ENCODE measurements around the gene SAMD11.
A peak's percentile ranks its signal among the peaks of the same experiment; 100 is the strongest.
"Not testable (repeated sequence)": the region's sequence is repeated elsewhere in the genome, so short reads cannot be mapped to it uniquely, and the experiment has no call there.

SAMD11 gene

DNA sequence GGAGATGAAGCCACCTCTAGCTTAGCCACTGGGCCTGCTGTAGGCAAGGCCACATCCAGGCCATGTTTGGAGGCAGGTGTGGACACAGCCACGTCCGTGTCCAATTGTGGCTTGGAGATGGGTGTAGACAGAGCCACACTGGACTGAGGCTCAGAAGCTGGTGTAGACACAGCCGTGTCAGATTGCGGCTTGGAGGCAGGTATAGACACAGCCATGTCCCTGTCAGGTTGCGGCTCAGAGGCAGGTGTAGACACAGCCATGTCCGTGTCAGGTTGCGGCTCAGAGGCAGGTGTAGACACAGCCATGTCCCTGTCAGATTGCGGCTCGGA, 56.0 kb downstream of the SAMD11 start:
- no peak for ATAC-seq

DNA sequence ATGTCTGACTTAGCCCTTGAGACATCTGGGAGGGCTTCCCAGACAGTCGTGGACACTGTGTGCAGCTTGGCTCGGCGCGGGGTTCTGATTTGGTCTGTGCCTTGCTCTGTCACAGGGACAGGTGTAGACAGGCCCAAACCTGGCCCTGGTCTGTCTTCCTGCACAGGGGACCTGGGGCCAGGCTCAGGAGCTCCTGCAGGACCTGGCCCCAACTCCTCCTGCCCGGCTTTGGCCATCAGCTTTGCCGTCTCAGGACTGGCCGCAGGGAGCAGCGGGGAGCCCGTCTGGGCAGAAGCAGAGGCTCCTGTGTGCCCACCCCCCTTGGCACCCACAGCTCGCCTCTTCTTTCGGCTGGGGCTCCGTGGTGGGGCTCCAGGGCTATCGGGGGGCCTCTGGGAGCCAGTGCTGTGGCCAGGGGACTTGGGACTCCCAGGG, 56.4 kb downstream of the SAMD11 start:
- ATAC-seq: no peak

DNA sequence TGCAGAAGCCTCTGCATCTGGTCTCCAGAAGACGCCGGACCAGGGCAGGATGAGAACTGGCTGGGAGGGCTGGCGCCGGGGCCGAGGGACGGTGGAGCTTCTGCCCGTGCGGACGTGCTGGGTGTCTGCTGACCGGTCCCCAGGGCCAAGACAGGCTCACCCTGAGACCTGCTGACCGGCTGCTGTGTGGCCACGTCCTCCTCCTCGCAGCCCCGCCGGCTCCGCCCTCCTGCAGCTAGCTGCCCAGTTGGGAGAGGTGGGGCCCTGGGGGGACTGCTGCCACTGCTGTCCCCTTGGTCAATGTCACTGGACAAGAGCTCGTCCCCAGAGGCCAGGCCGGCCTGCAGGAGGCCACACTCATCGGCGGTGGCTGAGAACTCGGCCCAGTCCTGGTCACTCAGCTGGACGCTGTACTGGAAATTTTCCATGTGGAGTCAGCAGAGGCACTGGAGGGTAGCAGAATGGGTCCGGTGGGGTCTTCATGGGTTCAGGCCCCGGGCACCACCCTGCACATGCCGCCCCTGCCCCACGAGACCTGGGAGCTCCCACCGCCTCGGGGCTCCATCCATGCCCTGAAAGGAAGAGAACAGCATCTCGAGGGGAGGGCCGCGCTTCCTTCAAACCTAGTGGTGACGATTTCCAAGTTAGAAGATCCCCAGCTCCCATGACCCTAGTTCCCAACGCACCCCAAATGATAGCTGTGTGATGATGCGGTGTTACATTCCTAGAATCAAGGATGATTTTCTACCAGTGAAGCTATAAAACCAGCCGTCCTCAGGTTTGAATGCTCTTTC, 57.1 kb downstream of the SAMD11 start:
- ATAC-seq: no peak

DNA sequence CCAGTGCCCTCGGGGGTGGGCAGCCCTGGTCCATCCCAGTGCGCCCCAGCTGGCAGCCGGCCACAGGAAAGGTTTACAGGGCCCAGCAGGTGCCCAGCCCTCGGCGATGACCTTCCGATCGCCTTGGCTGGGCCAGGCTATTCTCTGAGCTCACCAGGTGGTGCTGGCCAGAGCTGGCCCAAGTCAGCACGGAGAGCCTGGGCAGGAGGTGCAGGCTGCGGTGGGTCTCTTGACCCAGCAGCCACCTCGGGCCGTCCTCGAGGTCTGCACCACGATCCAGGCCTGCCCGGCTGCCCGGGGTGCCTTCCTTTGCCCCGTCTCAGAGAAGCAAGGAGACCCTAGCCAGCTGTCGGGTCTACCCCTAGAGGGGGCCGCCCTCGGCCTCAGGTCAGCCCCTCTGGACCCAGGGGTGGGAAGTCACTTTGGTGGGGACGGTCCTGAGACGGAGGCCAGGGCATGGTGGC, 57.8 kb downstream of the SAMD11 start:
- ATAC-seq: no peak

DNA sequence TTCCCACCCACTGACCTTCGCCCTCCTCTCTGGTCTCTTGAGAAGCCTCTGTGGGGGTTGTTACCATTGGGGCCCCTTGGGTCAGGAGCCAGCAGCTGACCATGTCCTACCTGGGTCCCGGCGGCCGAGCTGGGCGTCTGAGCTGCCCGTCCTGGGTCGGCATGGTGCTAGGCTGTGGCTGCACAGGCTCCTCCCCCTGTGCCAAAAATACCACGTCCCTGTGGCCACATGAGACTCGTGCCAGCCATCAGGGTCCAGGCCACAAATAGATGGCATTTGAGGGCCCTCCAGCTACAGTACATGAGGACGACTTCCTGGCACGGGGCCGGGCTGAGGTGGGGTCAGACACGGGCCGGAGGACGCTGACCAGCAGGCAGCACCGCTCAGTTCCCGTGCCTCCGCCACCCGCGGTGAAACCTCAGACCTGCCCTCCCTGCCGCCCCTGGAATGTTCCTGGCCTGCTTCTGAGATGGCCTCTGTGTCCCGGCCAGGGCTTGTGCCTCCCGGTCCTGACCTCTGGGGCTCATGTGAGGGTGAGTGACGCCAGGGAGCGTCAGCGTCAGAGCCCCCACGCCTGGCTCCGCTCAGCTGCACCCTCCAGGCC, 58.3 kb downstream of the SAMD11 start, which contains the start of gene PERM1:
Gene PERM1 (minus strand): TSS at position 139 of the 604 bp plus-strand sequence. CDS start 1,064 bp downstream, outside the sequence.
- no peak for ATAC-seq

DNA sequence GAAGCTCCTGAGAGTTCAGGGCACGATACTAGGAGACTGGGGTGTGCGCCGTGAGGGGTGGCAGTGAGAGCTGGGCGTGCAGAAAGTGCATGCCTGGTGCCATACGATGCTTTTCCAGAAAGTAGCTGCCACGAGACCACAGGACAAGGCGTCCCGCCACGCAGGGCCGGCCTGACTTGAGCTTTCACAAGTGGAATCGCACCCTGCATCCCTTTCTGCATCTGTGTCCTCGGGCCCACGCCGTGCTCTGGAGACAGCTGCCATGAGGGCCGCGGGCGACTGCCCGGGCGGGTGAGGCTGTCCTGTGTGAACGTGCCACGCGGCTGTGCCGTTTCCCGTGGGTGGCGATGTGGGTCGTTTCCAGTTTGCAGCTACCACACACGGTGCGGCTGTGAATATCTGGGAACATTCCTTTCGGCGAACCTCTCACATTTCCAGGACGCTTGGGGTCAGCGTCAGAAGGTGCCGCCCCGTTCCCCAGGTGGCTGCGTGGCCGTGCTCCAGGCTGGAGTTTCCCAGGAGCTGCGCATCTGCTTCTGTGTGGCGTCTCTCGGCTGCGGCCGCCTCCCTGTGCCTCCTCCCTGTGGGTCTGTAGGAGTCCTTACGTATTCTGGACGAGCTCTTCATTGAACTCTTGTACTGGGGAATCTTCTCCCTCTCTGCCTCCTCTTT, 59.2 kb downstream of the SAMD11 start:
- ATAC-seq: no peak

DNA sequence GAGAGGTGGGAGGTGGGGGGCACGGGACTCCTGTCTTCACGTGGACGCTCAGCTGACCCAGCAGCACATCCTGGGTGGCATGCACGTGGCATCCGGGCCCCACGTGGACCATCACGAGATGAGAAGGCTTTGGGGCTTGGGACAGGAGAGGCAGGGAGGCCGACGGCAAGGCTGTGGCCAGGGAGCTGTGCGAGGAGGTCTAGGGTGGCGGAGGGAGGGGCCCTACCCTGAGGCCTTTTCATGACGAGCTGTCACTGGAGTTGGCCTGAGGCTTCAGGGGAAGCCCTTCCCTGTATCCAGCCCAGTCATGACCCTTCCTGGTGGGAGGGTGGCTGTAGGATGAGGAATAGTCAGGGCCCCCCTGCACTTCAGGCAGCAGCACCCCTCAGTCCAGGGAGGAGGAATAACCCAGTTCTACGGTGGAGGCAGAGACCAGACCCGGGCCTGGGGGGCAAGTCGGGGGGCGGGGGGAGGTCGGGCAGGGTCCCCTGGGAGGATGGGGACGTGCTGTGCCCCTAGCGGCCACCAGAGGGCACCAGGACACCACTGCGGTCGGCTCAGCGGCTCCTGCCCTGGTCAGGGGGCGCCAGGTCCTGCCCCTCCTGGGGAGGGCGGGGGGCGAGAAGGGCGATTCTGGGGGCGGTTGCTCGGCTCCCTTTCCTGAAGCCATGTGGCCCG, 60.2 kb downstream of the SAMD11 start:
- ATAC-seq: peak; percentile 65 to 71

DNA sequence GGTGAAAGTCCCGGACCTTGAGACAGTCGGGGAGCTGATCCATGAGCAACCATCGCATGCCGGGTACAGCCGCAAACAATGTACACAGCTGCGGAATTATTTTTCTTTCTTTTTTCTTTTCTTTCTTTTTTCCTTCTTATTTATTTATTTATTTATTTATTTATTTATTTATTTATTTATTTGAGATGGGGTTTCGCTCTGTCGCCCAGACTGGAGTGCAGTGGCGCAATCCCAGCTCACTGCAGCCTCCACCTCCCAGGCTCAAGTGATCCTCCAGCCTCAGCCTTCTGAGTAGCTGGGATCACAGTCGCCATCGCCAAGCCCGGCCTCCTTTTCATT, 60.7 kb downstream of the SAMD11 start:
- ATAC-seq: no peak

DNA sequence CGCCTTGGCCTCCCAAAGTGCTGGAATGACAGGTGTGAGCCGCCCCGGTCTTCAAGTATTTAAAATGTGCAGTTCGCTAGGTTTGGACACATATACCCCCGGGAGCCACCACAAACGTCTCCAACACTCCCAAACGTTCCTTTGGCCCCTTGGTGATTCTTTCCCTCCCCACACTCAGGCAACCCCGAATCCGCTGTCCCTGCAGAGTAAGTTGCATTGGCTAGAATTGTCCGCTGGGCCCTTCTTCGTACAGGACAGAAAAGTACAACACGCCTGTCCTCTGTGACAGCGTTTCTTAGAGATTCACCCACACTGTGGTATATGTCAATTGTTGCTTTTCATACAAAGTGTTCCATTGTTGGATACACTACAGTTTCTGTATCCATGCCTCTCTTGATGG, 61.4 kb downstream of the SAMD11 start:
- no peak for ATAC-seq

DNA sequence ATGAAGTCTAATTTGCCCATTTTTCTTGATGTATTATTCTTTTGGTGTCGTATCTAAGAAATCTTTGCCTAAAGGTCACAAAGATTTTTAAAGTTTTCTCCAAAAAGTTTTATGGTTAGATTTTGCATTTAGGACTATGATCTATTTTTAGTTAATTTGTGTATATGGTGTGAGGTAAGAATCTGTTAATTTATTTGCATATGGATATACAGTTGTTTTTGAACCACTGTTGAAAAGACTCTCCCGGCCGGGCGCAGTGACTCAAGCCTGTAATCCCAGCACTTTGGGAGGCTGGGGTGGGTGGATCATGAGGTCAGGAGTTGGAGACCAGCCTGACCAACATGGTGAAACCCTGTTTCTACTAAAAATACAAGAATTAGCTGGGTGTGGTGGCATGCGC, 64.3 kb downstream of the SAMD11 start:
- not testable (repeated sequence) for ATAC-seq

DNA sequence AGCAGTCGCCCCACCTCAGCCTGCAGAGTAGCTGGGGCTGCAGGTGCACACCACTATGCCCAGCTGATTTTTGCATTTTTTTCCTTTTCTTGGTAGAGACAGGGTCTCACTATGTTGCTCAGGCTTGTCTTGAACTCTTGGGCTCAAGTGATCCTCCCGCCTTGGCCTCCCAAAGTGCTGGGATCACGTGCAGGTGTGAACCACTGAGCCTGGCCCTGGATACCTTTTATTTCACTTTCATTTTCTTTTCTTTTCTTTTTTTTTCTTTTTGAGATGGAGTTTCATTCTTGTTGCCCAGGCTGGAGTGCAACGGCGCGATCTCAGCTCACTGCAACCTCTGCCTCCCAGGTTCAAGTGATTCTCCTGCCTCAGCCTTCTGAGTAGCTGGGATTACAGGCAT, 67.6 kb downstream of the SAMD11 start:
- ATAC-seq: not testable (repeated sequence)

DNA sequence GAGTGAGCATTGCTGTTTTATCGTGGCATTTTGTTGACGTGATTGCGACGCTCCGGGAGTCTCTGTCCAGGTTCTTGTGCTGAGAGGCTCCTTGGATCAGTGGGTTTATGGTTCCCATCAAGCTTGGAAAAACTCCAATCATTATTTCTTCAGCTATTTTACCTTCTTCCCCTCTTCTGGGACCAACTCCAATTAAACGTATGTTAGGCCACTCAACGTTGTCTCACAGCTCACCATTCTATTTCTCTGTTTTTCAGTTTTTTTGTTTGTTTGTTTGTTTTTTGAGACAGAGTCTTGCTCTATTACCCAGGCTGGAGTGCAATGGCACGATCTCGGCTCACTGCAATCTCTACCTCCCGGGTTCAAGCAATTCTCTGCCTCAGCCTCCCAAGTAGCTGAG, 68.2 kb downstream of the SAMD11 start:
- no peak for ATAC-seq

DNA sequence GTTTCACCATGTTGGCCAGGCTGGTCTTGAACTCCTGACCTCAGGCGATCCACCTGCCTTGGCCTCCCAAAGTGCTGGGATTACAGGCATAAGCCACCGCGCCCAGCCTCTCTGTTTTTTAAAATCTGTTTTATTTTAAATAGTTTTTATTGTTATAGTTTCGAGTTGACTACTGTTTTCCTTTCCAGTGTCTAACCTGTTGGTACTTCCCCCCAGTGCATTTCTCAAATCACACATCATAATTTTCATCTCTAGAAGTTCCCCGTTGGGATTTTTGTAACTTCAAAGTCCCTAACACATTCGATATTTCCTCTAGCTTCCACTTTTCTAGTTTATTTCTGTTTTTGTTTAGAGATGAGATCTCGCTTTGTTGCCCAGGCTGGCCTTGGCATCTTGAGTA, 68.6 kb downstream of the SAMD11 start:
- peak in 1 of 2 donors; percentile 48 for ATAC-seq

DNA sequence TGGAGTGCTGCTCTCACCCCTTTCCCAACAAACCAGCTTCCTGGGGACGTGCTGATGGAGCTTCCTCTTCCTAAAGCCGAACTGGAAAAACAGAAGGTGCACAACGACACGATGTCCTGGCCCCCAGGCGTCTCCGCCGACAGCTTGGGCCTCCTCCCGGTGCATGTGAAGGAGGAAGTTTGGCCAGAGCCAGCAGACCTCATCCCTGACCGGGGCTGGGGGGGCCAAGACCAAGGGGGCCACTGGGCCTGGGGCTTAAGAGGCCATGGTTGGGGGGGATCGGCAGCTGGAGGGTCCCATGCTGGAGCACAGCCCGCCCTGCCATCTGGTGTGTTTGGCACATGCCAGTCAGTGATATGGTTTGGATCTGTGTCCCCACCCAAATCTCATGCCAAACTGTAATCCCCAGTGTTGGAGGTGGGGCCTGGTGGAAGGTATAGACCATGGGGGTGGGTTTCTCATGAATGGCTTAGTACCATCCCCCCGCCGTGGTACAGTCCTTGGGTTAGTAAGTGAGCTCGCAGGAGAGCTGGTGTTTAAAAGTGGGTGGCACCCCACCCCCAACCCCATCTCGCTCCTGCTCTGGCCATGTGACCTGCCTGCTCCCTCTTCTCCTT, 69.8 kb downstream of the SAMD11 start:
- no peak for ATAC-seq
